GM12878 (cell line): ENCODE results near the gene MPHOSPH9. TPM values are rescaled to one million over a fixed set of nuclear protein-coding genes. Genes with fewer than 3 reads are reported as not detected.

ENCODE experiments used
- ASH2L ChIP-seq: fragments of 300-600, 200-600 bp; sonication (generic); IDR thresholded peaks from 2 replicates; pipeline ENCODE4 v1.6.1; 2017; ENCODE audit warnings: low read depth, mild to moderate bottlenecking, borderline replicate concordance
- BCL11A ChIP-seq: IDR thresholded peaks from 2 replicates; pipeline ENCODE4 v1.6.1; 2011; ENCODE audit warnings: low read depth, low read length
- BCLAF1 ChIP-seq: fragments of 450-650 bp; IDR thresholded peaks from 2 replicates; pipeline ENCODE4 v1.6.1; 2017; ENCODE audit warnings: antibody characterized with exemption, mild to moderate bottlenecking, moderate library complexity
- BMI1 ChIP-seq: fragments of 450-650 bp; IDR thresholded peaks from 2 replicates; pipeline ENCODE4 v1.6.1; 2016; ENCODE audit warnings: mild to moderate bottlenecking, moderate library complexity, borderline replicate concordance
- CHD2 ChIP-seq: IDR thresholded peaks from 2 replicates; pipeline ENCODE4 v1.6.1; 2011; ENCODE audit warnings: low read depth, low read length, improper control_type of control experiment, borderline replicate concordance
- ELK1 ChIP-seq: IDR thresholded peaks from 2 replicates; pipeline ENCODE4 v1.6.1; 2012; ENCODE audit warnings: low read depth, low read length, improper control_type of control experiment
- IKZF2 ChIP-seq, 2 experiments: fragments of 450-650 bp; IDR thresholded peaks; 2 replicates each; pipeline ENCODE4 v1.6.1; 2017; ENCODE audit warnings: mild to moderate bottlenecking in 2 of 2, moderate library complexity in 2 of 2
- KLF5 ChIP-seq: fragments of 450-650 bp; IDR thresholded peaks from 2 replicates; pipeline ENCODE4 v1.6.1; 2014; ENCODE audit warnings: mild to moderate bottlenecking; ENCODE audit not compliant: partially characterized antibody
- MEF2A ChIP-seq: IDR thresholded peaks from 2 replicates; pipeline ENCODE4 v1.6.1; 2011; ENCODE audit warnings: low read depth, mild to moderate bottlenecking, low read length, moderate library complexity; ENCODE audit not compliant: insufficient read depth
- MLLT1 ChIP-seq: fragments of 450-650 bp; IDR thresholded peaks from 2 replicates; pipeline ENCODE4 v1.6.1; 2016; ENCODE audit warnings: mild to moderate bottlenecking
- MYC ChIP-seq: IDR thresholded peaks from 2 replicates; pipeline ENCODE4 v1.6.1; 2011; ENCODE audit warnings: mild to moderate bottlenecking, low read length, moderate library complexity, inconsistent platforms; ENCODE audit not compliant: insufficient read depth, insufficient replicate concordance, insufficient read length, severe bottlenecking
- NBN ChIP-seq: fragments of 450-650 bp; IDR thresholded peaks from 2 replicates; pipeline ENCODE4 v1.6.1; 2016
- NFYB ChIP-seq: IDR thresholded peaks from 2 replicates; pipeline ENCODE4 v1.6.1; 2011; ENCODE audit warnings: low read depth, mild to moderate bottlenecking, low read length, improper control_type of control experiment, moderate library complexity; ENCODE audit not compliant: insufficient read depth
- NR2C1 ChIP-seq: fragments of 450-650 bp; IDR thresholded peaks from 2 replicates; pipeline ENCODE4 v1.6.1; 2017; ENCODE audit warnings: antibody characterized with exemption, mild to moderate bottlenecking, moderate library complexity
- PAX8 ChIP-seq: fragments of 450-650 bp; IDR thresholded peaks from 2 replicates; pipeline ENCODE4 v1.6.1; 2017; ENCODE audit warnings: mild to moderate bottlenecking, moderate library complexity
- SIN3A ChIP-seq: IDR thresholded peaks from 2 replicates; pipeline ENCODE4 v1.6.1; 2012; ENCODE audit warnings: low read depth, low read length, improper control_type of control experiment
- SMAD5 ChIP-seq: IDR thresholded peaks from 2 replicates; pipeline ENCODE4 v1.6.1; 2016; ENCODE audit warnings: antibody characterized with exemption, low read depth
- SREBF1 ChIP-seq: IDR thresholded peaks from 2 replicates; pipeline ENCODE4 v1.6.1; 2012; ENCODE audit warnings: mild to moderate bottlenecking, low read length
- STAT1 ChIP-seq: fragments of 450-650 bp; conservative IDR thresholded peaks from 2 replicates; pipeline ENCODE4 v1.6.1; 2014; ENCODE audit warnings: antibody characterized with exemption, mild to moderate bottlenecking
- TARDBP ChIP-seq: IDR thresholded peaks from 2 replicates; pipeline ENCODE4 v1.6.1; 2016; ENCODE audit warnings: borderline replicate concordance
- TCF12 ChIP-seq: IDR thresholded peaks from 2 replicates; pipeline ENCODE4 v1.6.1; 2011; ENCODE audit warnings: low read depth, mild to moderate bottlenecking, low read length
- TCF7 ChIP-seq: IDR thresholded peaks from 2 replicates; pipeline ENCODE4 v1.6.1; 2014; ENCODE audit warnings: antibody characterized with exemption, borderline replicate concordance
- YY1 ChIP-seq: IDR thresholded peaks from 2 replicates; pipeline ENCODE4 v1.6.1; 2011; ENCODE audit warnings: low read depth, mild to moderate bottlenecking, low read length
- ZBTB4 ChIP-seq: fragments of 450-650 bp; formaldehyde crosslinking; IDR thresholded peaks from 2 replicates; pipeline ENCODE4 v1.4.0; 2022; ENCODE audit warnings: mild to moderate bottlenecking, moderate library complexity
- polyA plus RNA-seq, 11 experiments: library from polyadenylated mRNA; depleted of rRNA in 4 of 11; unstranded in 6 of 11; stranded (reverse) in 5 of 11; fragments of >200 nt; fragmentation: Nextera tagmentation in 4 of 11; fragmentation: Illumina TruSeq in 1 of 11; extraction: Ambion mirVana in 4 of 11; extraction: Trizol in 1 of 11; gene quantifications; 1 replicate in 1 of 11; 2 replicates in 10 of 11; pipeline versions ENCODE4 v1.2.1 to v1.2.3, GENCODE V29; 2011 to 2016; ENCODE audit warnings: inconsistent platforms in 2 of 11, missing spikeins in 2 of 11, low read depth in 1 of 11
- total RNA-seq, 4 experiments: library from RNA; depleted of rRNA in 3 of 4; stranded (reverse); fragments of >200 nt in 3 of 4; fragmentation: Illumina TruSeq in 1 of 4; extraction: Trizol in 1 of 4; gene quantifications; 2 replicates each; pipeline versions ENCODE4 v1.2.1 to v1.2.3, GENCODE V29; 2013 to 2021

The MPHOSPH9 gene
- total and polyA plus RNA-seq, 10 of the 15 experiments (the other 5 are each of a cell fraction or from before 2014, with no cell fraction given) = 11.5 to 72.2 (median 45.7) TPM

- no peak for TF ChIP-seq BCLAF1
- peak; percentile 85; the same call in 1 of the 2 replicates for TF ChIP-seq ASH2L
- TF ChIP-seq CHD2 = no peak
- TF ChIP-seq NFYB = no peak; the same call in 1 of the 2 replicates
- TF ChIP-seq IKZF2 (IDR thresholded peaks at IDR 0.05) = peak; percentile 82 to 83
- no peak for TF ChIP-seq TARDBP
- TF ChIP-seq SREBF1 = no peak
- no peak for TF ChIP-seq PAX8
- TF ChIP-seq MYC = no peak
- no peak for TF ChIP-seq NBN
- no peak for TF ChIP-seq ZBTB4 (CRISPR knock-in tag)
- no peak for TF ChIP-seq MEF2A
- no peak for TF ChIP-seq ELK1
- TF ChIP-seq KLF5 = no peak
- TF ChIP-seq SIN3A = no peak
- TF ChIP-seq YY1 = 0 out of 2 replicates have a peak, but pooled peaks have one; percentile 27
- peak; percentile 62; the same call in 1 of the 2 replicates for TF ChIP-seq MLLT1
- TF ChIP-seq STAT1 = no peak
- no peak for TF ChIP-seq BCL11A
- no peak for TF ChIP-seq TCF12
- TF ChIP-seq BMI1 = no peak
- TF ChIP-seq NR2C1 = no peak
- TF ChIP-seq TCF7 = no peak
- no peak for TF ChIP-seq SMAD5
Observed at GRCh38 chr12:123232472-123232806, 502 bp downstream of the MPHOSPH9 start (continued).
